CD4-positive, alpha-beta memory T cell (primary cell): ENCODE measurements around the gene COL8A2. TPM values are rescaled to one million over a fixed set of nuclear protein-coding genes. Genes with fewer than 3 reads are reported as not detected.
A peak's percentile ranks its signal among the peaks of the same experiment; 100 is the strongest.

Experiments
- CTCF ChIA-PET: fragments of 350-600 bp; sonication (Branson Sonifier 250); formaldehyde crosslinking; loops from one replicate; lab custom pipeline; 2021; ENCODE audit warnings: inconsistent platforms; ENCODE audit not compliant: partially characterized antibody; lab: Charles Lee
- POLR2A ChIA-PET: fragments of 350-600 bp; sonication (Branson Sonifier 250); formaldehyde crosslinking; loops from one replicate; lab custom pipeline; 2021; ENCODE audit not compliant: partially characterized antibody; lab: Charles Lee
- DNase-seq, 5 donors: peaks; one replicate each; pipeline versions ENCODE4 v3.0.0 to v3.0.0-alpha.2; 2020 to 2022; ENCODE audit warnings: mixed read lengths in 1 of 5
- H3K27ac ChIP-seq: one replicate; pipeline ENCODE4 v1.7.0; 2013; ENCODE audit warnings: low read depth, low read length
- H3K27me3 ChIP-seq: 2 replicates; pipeline ENCODE4 v1.7.0; 2013; ENCODE audit warnings: mild to moderate bottlenecking, low read length, moderate library complexity; ENCODE audit not compliant: insufficient read depth
- H3K36me3 ChIP-seq: 2 replicates; pipeline ENCODE4 v1.7.0; 2013; ENCODE audit warnings: mild to moderate bottlenecking, low read length, moderate library complexity; ENCODE audit not compliant: insufficient read depth
- H3K4me1 ChIP-seq: 2 replicates; pipeline ENCODE4 v1.7.0; 2013; ENCODE audit warnings: mild to moderate bottlenecking, low read length, moderate library complexity; ENCODE audit not compliant: insufficient read depth
- H3K4me3 ChIP-seq, 2 donors: one replicate each; pipeline ENCODE4 v1.7.0; 2013; ENCODE audit warnings: low read length in 2 of 2, mild to moderate bottlenecking in 1 of 2
- H3K9me3 ChIP-seq, 2 donors: one replicate each; pipeline ENCODE4 v1.7.0; 2013; ENCODE audit warnings: low read length in 2 of 2, control low read depth in 1 of 2; ENCODE audit not compliant: control insufficient read depth in 1 of 2
- H3K27ac Mint-ChIP-seq, 7 donors: one replicate each; pipeline ENCODE4 v1.8.0; 2020 to 2021; ENCODE audit warnings: mixed read lengths in 7 of 7, mild to moderate bottlenecking in 6 of 7, inconsistent platforms in 3 of 7, moderate library complexity in 3 of 7
- H3K27me3 Mint-ChIP-seq, 2 donors: one replicate each; pipeline ENCODE4 v1.8.0; 2020 to 2021; ENCODE audit warnings: mixed read lengths in 2 of 2
- H3K36me3 Mint-ChIP-seq, 2 donors: one replicate each; pipeline ENCODE4 v1.8.0; 2020 to 2021; ENCODE audit warnings: mixed read lengths in 2 of 2, inconsistent platforms in 1 of 2, mild to moderate bottlenecking in 1 of 2
- H3K4me1 Mint-ChIP-seq, 4 donors: one replicate each; pipeline ENCODE4 v1.8.0; 2020 to 2021; ENCODE audit warnings: mixed read lengths in 4 of 4, mild to moderate bottlenecking in 1 of 4
- H3K4me3 Mint-ChIP-seq, 8 donors: one replicate each; pipeline ENCODE4 v1.8.0; 2020 to 2021; ENCODE audit warnings: mixed read lengths in 8 of 8, mild to moderate bottlenecking in 7 of 8, moderate library complexity in 6 of 8, inconsistent platforms in 3 of 8
- H3K9me3 Mint-ChIP-seq, 8 donors: one replicate each; pipeline ENCODE4 v1.8.0; 2020 to 2021; ENCODE audit warnings: mixed read lengths in 8 of 8, mild to moderate bottlenecking in 5 of 8, inconsistent platforms in 3 of 8, moderate library complexity in 1 of 8
- intact Hi-C: fragments of 100-400 bp; cut with micrococcal nuclease; formaldehyde crosslinking; loops from one replicate; pipeline ENCODE4 v1.15.1; 2023
- polyA plus RNA-seq, 2 donors: library from polyadenylated mRNA; unstranded; fragments of 300-500 nt; fragmentation: Illumina TruSeq; gene quantifications; one replicate each; pipeline ENCODE4 v1.2.3, GENCODE V29; 2021
- total RNA-seq, 2 experiments: library from RNA; stranded (reverse); gene quantifications; one replicate each; pipeline ENCODE4 v1.2.3, GENCODE V29; 2021

The COL8A2 gene
- total and polyA plus RNA-seq, 4 experiments from 2014 or later, result 0.25 to 0.26 TPM; not detected in 2

DNA sequence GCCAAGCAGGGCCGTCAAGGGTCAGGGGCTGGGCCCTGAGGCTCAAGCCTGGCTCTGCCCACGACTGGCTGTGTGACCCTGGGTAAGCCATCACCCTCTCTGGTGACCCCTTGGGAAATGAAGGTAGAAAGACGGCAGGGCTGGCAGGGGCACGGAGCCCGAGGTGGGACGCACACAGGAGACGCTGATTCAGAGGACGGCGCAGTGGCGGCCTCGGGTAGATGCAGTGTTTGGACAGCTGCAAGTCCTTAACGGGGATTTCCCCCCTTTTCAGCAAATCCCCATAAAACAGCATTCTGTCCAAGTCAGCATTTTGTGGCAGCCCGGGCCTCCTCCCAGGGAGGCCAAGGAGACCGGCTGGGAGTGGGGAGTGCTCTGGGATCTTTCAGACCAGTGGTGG is 16.7 kb downstream of the COL8A2 start:
- H3K4me1 Mint-ChIP-seq, result peaks cover 7 to 27% (median 15%) of the 10 kb centered on the region in 4 donors
- H3K9me3 ChIP-seq, result no peaks in the 10 kb centered on the region
- H3K27ac Mint-ChIP-seq, result peak overlapping the region in 2 of 7 donors; percentile 52 to 61
- peaks cover 12% of the 10 kb centered on the region for H3K4me1 ChIP-seq
- no peaks in the 10 kb centered on the region for H3K36me3 ChIP-seq
- no peak overlapping the region for H3K27ac ChIP-seq
- POLR2A ChIA-PET, result interaction anchor here (0.7 to 1.5 kb wide), 3 partner anchors 27 to 53 kb away, joined by 3 to 7 read pairs (median 3); no protein-coding TSS in a partner anchor
- no peak overlapping the region for H3K4me3 ChIP-seq
- no peaks in the 10 kb centered on the region for H3K36me3 Mint-ChIP-seq
- no peaks in the 10 kb centered on the region for H3K27me3 ChIP-seq
- H3K27me3 Mint-ChIP-seq, result no peaks in the 10 kb centered on the region
- H3K9me3 Mint-ChIP-seq, result no peaks in the 10 kb centered on the region
- DNase-seq, result no peak
- H3K4me3 Mint-ChIP-seq, result no peak overlapping the region
- CTCF ChIA-PET, result interaction anchor here (1.2 to 2.0 kb wide), 2 partner anchors 12 to 27 kb away, joined by 3 to 4 read pairs; no protein-coding TSS in a partner anchor
- intact Hi-C loops, result no loop called here

DNA sequence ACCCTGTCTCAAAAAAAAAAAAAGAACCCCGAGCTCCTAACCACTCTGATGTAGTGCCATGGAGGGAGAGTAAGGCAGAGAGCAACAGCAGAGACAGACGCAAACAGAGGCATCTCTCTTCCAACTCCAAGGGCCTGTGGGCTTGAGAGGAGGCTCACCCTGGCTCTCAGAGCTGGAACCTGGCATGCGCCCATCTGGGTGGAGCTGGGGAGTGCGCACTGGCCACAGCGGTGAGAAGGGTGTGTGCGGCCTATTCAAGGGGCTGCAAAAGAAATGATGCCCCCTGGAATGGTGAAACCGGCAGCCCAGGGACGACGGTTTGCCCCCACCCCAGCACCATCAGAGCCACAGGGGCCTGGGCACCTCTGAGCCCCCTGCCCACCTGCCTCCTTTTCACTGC is 17.6 kb downstream of the COL8A2 start:
- H3K27ac Mint-ChIP-seq, result no peak overlapping the region
- no peak overlapping the region for H3K27ac ChIP-seq
- H3K9me3 Mint-ChIP-seq, result no peaks in the 10 kb centered on the region
- no peaks in the 10 kb centered on the region for H3K36me3 Mint-ChIP-seq
- no peaks in the 10 kb centered on the region for H3K27me3 ChIP-seq
- DNase-seq, result no peak
- no peaks in the 10 kb centered on the region for H3K27me3 Mint-ChIP-seq
- no peaks in the 10 kb centered on the region for H3K36me3 ChIP-seq
- peaks cover 7 to 27% (median 14%) of the 10 kb centered on the region in 4 donors for H3K4me1 Mint-ChIP-seq
- peak overlapping the region in 1 of 8 donors; percentile 39 for H3K4me3 Mint-ChIP-seq
- intact Hi-C loops, result no loop called here
- H3K9me3 ChIP-seq, result no peaks in the 10 kb centered on the region
- no peak overlapping the region for H3K4me3 ChIP-seq
- POLR2A ChIA-PET, result no interaction called here
- CTCF ChIA-PET, result interaction anchor here (1.5 to 2.0 kb wide), 2 partner anchors 11 to 178 kb away, joined by 3 to 4 read pairs; no protein-coding TSS in a partner anchor
- H3K4me1 ChIP-seq, result peaks cover 12% of the 10 kb centered on the region

DNA sequence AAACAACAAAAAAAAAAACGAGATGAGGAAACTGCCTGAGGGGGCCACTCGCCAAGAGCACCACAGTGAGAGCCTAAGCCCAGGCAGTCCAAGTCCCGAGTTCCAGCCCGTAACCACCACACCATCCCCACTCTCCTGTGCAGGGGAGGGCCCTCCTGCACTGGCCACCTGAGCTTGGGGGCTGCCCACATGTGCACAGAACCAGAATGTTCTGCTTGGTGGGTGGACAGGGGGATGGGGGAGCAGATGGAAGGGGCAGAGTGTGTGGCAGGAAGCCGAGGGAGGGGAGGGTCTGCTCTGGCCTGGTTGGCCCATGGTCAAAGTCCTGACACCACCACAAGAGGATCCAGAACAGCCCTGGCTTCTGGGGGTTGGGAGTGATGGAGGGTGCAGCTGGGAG is 18.8 kb downstream of the COL8A2 start:
- H3K4me1 Mint-ChIP-seq, result peaks cover 6 to 23% (median 14%) of the 10 kb centered on the region in 4 donors
- no peak overlapping the region for H3K4me3 Mint-ChIP-seq
- DNase-seq, result no peak
- intact Hi-C loops, result no loop called here
- H3K27ac ChIP-seq, result no peak overlapping the region
- H3K27me3 Mint-ChIP-seq, result no peaks in the 10 kb centered on the region
- H3K27ac Mint-ChIP-seq, result no peak overlapping the region
- H3K4me1 ChIP-seq, result peaks cover 12% of the 10 kb centered on the region
- CTCF ChIA-PET, result interaction anchor here (1.5 kb wide), 1 partner anchor 180 kb away, joined by 3 read pairs; no protein-coding TSS in a partner anchor
- no peaks in the 10 kb centered on the region for H3K9me3 Mint-ChIP-seq
- H3K4me3 ChIP-seq, result no peak overlapping the region
- no peaks in the 10 kb centered on the region for H3K36me3 Mint-ChIP-seq
- H3K9me3 ChIP-seq, result no peaks in the 10 kb centered on the region
- POLR2A ChIA-PET, result no interaction called here
- no peaks in the 10 kb centered on the region for H3K27me3 ChIP-seq
- no peaks in the 10 kb centered on the region for H3K36me3 ChIP-seq

DNA sequence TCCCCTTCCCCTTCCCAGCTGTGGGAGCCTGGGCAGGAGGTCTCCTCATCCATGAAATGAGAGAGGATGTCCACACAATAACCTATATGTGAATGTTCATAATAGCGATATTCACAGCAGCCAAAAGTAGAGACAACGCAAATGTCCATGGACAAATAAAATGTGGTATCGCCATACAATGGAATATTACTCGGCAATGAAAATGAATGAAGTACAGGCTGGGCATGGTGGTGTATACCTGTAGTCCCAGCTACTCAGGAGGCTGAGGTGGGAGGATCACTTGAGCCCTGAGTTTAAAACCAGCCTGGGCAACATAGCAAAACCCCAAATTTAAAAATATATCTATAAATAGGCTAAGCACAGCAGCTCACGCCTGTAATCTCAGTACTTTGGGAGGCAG is 23.5 kb downstream of the COL8A2 start:
- no peaks in the 10 kb centered on the region for H3K27me3 ChIP-seq
- H3K4me3 ChIP-seq, result no peak overlapping the region
- no peak overlapping the region for H3K27ac ChIP-seq
- DNase-seq, result no peak
- ChIA-PET CTCF (interaction anchor here (0.7 to 3.7 kb wide), 6 partner anchors 9 to 186 kb away, joined by 3 to 33 read pairs (median 18); partner anchors contain the start of gene TRAPPC3), POLR2A (no interaction called here)
- no peaks in the 10 kb centered on the region for H3K36me3 ChIP-seq
- Mint-ChIP-seq H3K36me3 (peaks cover 0 to 2% of the 10 kb centered on the region in 2 donors), H3K27me3 (no peaks in the 10 kb centered on the region), H3K4me1 (peaks cover 0 to 4% (median under 1%) of the 10 kb centered on the region in 4 donors), H3K27ac (peak overlapping the region in 1 of 7 donors; percentile 42), H3K9me3 (no peaks in the 10 kb centered on the region), H3K4me3 (no peak overlapping the region)
- intact Hi-C loops, result no loop called here
- no peaks in the 10 kb centered on the region for H3K9me3 ChIP-seq
- H3K4me1 ChIP-seq, result no peaks in the 10 kb centered on the region

DNA sequence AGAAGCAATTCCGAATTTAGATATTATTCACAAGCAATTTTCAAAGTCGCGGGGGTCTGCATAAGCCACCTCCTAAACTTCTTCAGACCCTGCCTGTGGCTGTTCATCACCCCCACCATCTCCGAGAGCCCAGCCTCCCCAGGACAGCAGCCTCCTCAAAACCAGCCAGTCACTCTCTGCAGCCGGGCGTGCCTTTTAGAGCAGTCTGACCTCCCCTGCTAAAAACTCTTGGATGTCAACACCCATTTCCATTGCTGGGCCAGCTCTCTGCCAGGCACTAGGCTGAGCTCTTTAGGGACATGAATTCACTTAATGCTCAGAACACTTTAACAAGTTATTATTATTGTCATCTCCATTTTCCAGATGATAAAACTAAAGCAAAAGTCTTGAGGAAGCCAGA is 24.6 kb downstream of the COL8A2 start:
- H3K9me3 ChIP-seq, result no peaks in the 10 kb centered on the region
- peaks cover 0 to 8% of the 10 kb centered on the region in 2 donors for H3K36me3 Mint-ChIP-seq
- ChIA-PET CTCF (interaction anchor here (0.6 to 3.7 kb wide), 15 partner anchors 10 to 321 kb away, joined by 3 to 34 read pairs (median 4); partner anchors contain the start of gene TRAPPC3), POLR2A (interaction anchor here (1.0 to 1.1 kb wide), 2 partner anchors 34 to 49 kb away, joined by 6 to 7 read pairs; partner anchors contain the start of gene TRAPPC3)
- H3K27me3 Mint-ChIP-seq, result no peaks in the 10 kb centered on the region
- DNase-seq, result no peak
- no peaks in the 10 kb centered on the region for H3K27me3 ChIP-seq
- H3K4me3 Mint-ChIP-seq, result no peak overlapping the region
- peaks cover 9% of the 10 kb centered on the region for H3K36me3 ChIP-seq
- H3K4me3 ChIP-seq, result no peak overlapping the region
- intact Hi-C loops, result no loop called here
- no peak overlapping the region for H3K27ac ChIP-seq
- no peaks in the 10 kb centered on the region for H3K4me1 ChIP-seq
- no peaks in the 10 kb centered on the region for H3K9me3 Mint-ChIP-seq
- peaks cover 0 to 4% (median under 1%) of the 10 kb centered on the region in 4 donors for H3K4me1 Mint-ChIP-seq
- H3K27ac Mint-ChIP-seq, result peak overlapping the region in 1 of 7 donors; percentile 50

DNA sequence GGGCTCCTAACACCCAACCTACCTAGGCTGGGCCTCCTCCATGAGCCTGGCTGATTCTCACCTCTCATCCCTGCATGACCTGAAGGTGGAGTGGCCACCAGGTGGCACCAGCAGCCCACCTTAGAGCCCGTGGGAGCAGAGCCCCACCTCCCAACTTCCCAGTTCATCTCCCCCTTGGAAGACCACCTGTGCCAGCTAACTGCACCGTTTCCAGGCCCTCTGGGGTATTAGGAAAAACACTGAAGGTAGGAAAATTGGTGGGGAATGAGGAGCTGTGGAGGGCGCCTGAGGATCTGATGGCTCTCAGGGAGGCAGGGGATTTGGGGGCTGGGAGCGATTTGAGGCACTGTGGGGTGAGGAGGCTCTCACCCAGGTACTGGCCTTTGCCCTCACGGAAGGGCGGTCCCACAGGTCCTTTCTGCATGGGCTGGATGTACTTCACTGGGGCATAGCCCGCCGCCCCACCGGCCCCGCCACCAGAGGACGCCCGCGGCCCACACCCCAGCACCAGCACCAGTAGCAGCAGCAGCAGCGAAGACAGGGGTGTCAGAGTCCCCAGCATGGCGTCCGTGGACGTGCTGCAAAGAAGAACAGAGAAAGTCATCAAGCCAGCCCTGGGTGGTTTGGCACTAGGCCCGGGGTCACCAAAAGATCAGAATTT is 25.2 kb downstream of the COL8A2 start:
- Histone ChIP-seq H3K27me3 (no peaks in the 10 kb centered on the region), H3K4me3 (no peak overlapping the region), H3K27ac (no peak overlapping the region), H3K9me3 (no peaks in the 10 kb centered on the region), H3K4me1 (no peaks in the 10 kb centered on the region), H3K36me3 (peaks cover 15% of the 10 kb centered on the region)
- H3K27me3 Mint-ChIP-seq, result no peaks in the 10 kb centered on the region
- peak overlapping the region in 1 of 7 donors; percentile 50 for H3K27ac Mint-ChIP-seq
- intact Hi-C loops, result loop anchor here (1.0 kb wide), 4 partner anchors 34 to 320 kb away; no protein-coding TSS in a partner anchor
- CTCF ChIA-PET, result interaction anchor here (0.6 to 3.7 kb wide), 13 partner anchors 10 to 320 kb away, joined by 3 to 34 read pairs (median 4); partner anchors contain the start of gene TRAPPC3
- peak overlapping the region in 2 of 8 donors; percentile 26 to 39 for H3K4me3 Mint-ChIP-seq
- H3K9me3 Mint-ChIP-seq, result no peaks in the 10 kb centered on the region
- peak; percentile 62 to 71 (median 70) for DNase-seq
- POLR2A ChIA-PET, result interaction anchor here (1.0 to 1.1 kb wide), 2 partner anchors 35 to 50 kb away, joined by 6 to 7 read pairs; partner anchors contain the start of gene TRAPPC3
- peaks cover 0 to 8% of the 10 kb centered on the region in 2 donors for H3K36me3 Mint-ChIP-seq
- H3K4me1 Mint-ChIP-seq, result peaks cover 0 to 4% (median under 1%) of the 10 kb centered on the region in 4 donors
